ENCODE data around the gene TEX14. TPM values are rescaled to one million over a fixed set of nuclear protein-coding genes. Genes with fewer than 3 reads are reported as not detected.
"Not testable (repeated sequence)": the region's sequence is repeated elsewhere in the genome, so short reads cannot be mapped to it uniquely, and the experiment has no call there.

TEX14 gene
- total RNA-seq, 4 donors from 2014 or later, result 0.27 TPM; not detected in 3

GRCh38 chr17:58679263-58680037 is 12.4 kb downstream of the TEX14 start:
- TF ChIP-seq POLR2AphosphoS5 (IDR thresholded peaks at IDR 0.05) (peak in 1 of 3 donors; percentile 27), CTCF (IDR thresholded peaks at IDR 0.05) (no peak), EP300 (IDR thresholded peaks at IDR 0.05; ENCODE audit: low read depth) (no peak)
- DNase-seq, result no peak
- 49 to 53% methylated on average over 10 to 12 of the region's 12 CpGs for WGBS, 2 donors (ENCODE audit: low coverage in 1 of 2)
- no peaks in the 10 kb centered on the region for H3K36me3 ChIP-seq
- in situ Hi-C loops (cut with MboI; ENCODE audit: low pct_ligation_motif_present in 1 of 4, low pct_unique_long_range_greater_than_20kb in 1 of 4, low sequenced_read_pairs in 3 of 4) (no loop called here), intact Hi-C loops (cut with DNase I; ENCODE audit: low total_unique reads) (no loop called here)
- no peaks in the 10 kb centered on the region for H3K9me3 ChIP-seq
- no peak overlapping the region for H3K27ac ChIP-seq
- H3K27me3 ChIP-seq, result peaks cover 6% of the 10 kb centered on the region
- no peaks in the 10 kb centered on the region for H3K4me1 ChIP-seq
- no peak overlapping the region for H3K4me3 ChIP-seq

- H3K4me3 ChIP-seq, DNase-seq: not testable (repeated sequence)
- WGBS, 2 donors (ENCODE audit: low coverage in 1 of 2), result 87 to 90% methylated on average over 3 to 5 of the region's 5 CpGs
Observed at GRCh38 chr17:58678287-58678686, 13.6 kb downstream of the TEX14 start.

GRCh38 chr17:58677194-58677880 is 14.5 kb downstream of the TEX14 start:
- in situ Hi-C loops (cut with MboI; ENCODE audit: low pct_ligation_motif_present in 1 of 4, low pct_unique_long_range_greater_than_20kb in 1 of 4, low sequenced_read_pairs in 3 of 4) (no loop called here), intact Hi-C loops (cut with DNase I; ENCODE audit: low total_unique reads) (no loop called here)
- no peak for TF ChIP-seq POLR2AphosphoS5 (IDR thresholded peaks at IDR 0.05)
- TF ChIP-seq EP300 (IDR thresholded peaks at IDR 0.05; ENCODE audit: low read depth), result no peak
- TF ChIP-seq POLR2A (IDR thresholded peaks at IDR 0.05), result no peak
- no peak for TF ChIP-seq CTCF (IDR thresholded peaks at IDR 0.05)
- no peak for DNase-seq
- peaks cover 6% of the 10 kb centered on the region for H3K27me3 ChIP-seq
- no peaks in the 10 kb centered on the region for H3K9me3 ChIP-seq
- no peak overlapping the region for H3K27ac ChIP-seq
- no peak overlapping the region for H3K4me3 ChIP-seq
- H3K36me3 ChIP-seq, result no peaks in the 10 kb centered on the region
- WGBS, 2 donors (ENCODE audit: low coverage in 1 of 2), result 59 to 74% methylated on average over 2 to 4 of the region's 4 CpGs
- no peaks in the 10 kb centered on the region for H3K4me1 ChIP-seq

More at GRCh38 chr17:58678287-58678686, 13.6 kb downstream of the TEX14 start:
- H3K9me3 ChIP-seq; H3K27me3 ChIP-seq; H3K36me3 ChIP-seq; in situ Hi-C loops (cut with MboI; ENCODE audit: low pct_ligation_motif_present in 1 of 4, low pct_unique_long_range_greater_than_20kb in 1 of 4, low sequenced_read_pairs in 3 of 4); intact Hi-C loops (cut with DNase I; ENCODE audit: low total_unique reads); H3K27ac ChIP-seq; H3K4me1 ChIP-seq: not testable (repeated sequence)

- Histone ChIP-seq H3K4me3 (no peak overlapping the region), H3K27me3 (peaks cover 5% of the 10 kb centered on the region), H3K4me1 (no peaks in the 10 kb centered on the region), H3K27ac (no peak overlapping the region), H3K36me3 (no peaks in the 10 kb centered on the region), H3K9me3 (no peaks in the 10 kb centered on the region)
- 80 to 86% methylated on average over 1 to 3 of the region's 3 CpGs for WGBS, 2 donors (ENCODE audit: low coverage in 1 of 2)
- no peak for DNase-seq
- in situ Hi-C loops (cut with MboI; ENCODE audit: low pct_ligation_motif_present in 1 of 4, low pct_unique_long_range_greater_than_20kb in 1 of 4, low sequenced_read_pairs in 3 of 4) (no loop called here), intact Hi-C loops (cut with DNase I; ENCODE audit: low total_unique reads) (no loop called here)
- TF ChIP-seq POLR2A (IDR thresholded peaks at IDR 0.05) (no peak), EP300 (IDR thresholded peaks at IDR 0.05; ENCODE audit: low read depth) (no peak), CTCF (IDR thresholded peaks at IDR 0.05) (no peak), POLR2AphosphoS5 (IDR thresholded peaks at IDR 0.05) (no peak)
Observed at GRCh38 chr17:58671969-58672368, 19.9 kb downstream of the TEX14 start.

All from transverse colon (tissue), 4 donors.